HepG2 (cell line): ENCODE data around the gene C21orf91. TPM values are rescaled to one million over a fixed set of nuclear protein-coding genes. Genes with fewer than 3 reads are reported as not detected.

Source experiments
- ATAC-seq: fragments of 200-7000 bp; cut with Tn5 transposase; 3 replicates; pipeline ENCODE4 v1.9.1; 2020; ENCODE audit warnings: mild to moderate bottlenecking, moderate library complexity
- BruUV-seq: library from RNA; stranded (reverse); fragments of 400-500 nt; replicated peaks from 2 replicates; lab custom pipeline; 2021; lab: Mats Ljungman, UMichigan
- CTCF ChIA-PET: fragments of 300-600 bp; formaldehyde crosslinking; extraction: SDS; loops from one replicate; lab custom pipeline; 2021; ENCODE audit warnings: low total read pairs, inconsistent platforms, low intra/inter-chr PET ratio; lab: Yijun Ruan, JAX
- POLR2A ChIA-PET: fragments of 350-600 bp; sonication (Branson Sonifier 250); formaldehyde crosslinking; loops from one replicate; lab custom pipeline; 2020; ENCODE audit warnings: antibody characterized with exemption, inconsistent platforms; lab: Yijun Ruan, JAX
- DNase-seq: peaks from one replicate; pipeline ENCODE4 v3.0.0-alpha.2; 2015; ENCODE audit warnings: low spot score
- FAIRE-seq: peaks from 3 replicates; lab custom pipeline; 2011; peaks lifted over from hg19 to GRCh38; lab: Jason Lieb, UNC
- H2AFZ ChIP-seq: one replicate; pipeline ENCODE4 v1.6.1; 2011; ENCODE audit warnings: low read length, inconsistent platforms
- H3K27ac ChIP-seq: fragments of 300-600 bp; 3 replicates; pipeline ENCODE4 v1.8.0; 2011; ENCODE audit warnings: mixed run types, mild to moderate bottlenecking, mixed read lengths, low read length, inconsistent platforms; ENCODE audit not compliant: insufficient read depth; ENCODE audit errors: extremely low read length
- H3K27me3 ChIP-seq, 2 experiments: fragments of 200-600 bp in 1 of 2; 2 replicates in 1 of 2; 3 replicates in 1 of 2; pipeline versions ENCODE4 v1.6.0 to v1.8.0; 2011; ENCODE audit warnings: low read length in 2 of 2, mild to moderate bottlenecking in 2 of 2, moderate library complexity in 2 of 2, inconsistent platforms in 1 of 2; ENCODE audit not compliant: insufficient read depth in 2 of 2, control insufficient read depth in 1 of 2
- H3K36me3 ChIP-seq, 2 experiments: fragments of 200-600 bp in 1 of 2; replicated peaks in 1 of 2; 2 replicates in 1 of 2; 3 replicates in 1 of 2; pipeline versions ENCODE4 v1.5.1 to v1.8.0; 2011; ENCODE audit warnings: low read length in 2 of 2, inconsistent platforms in 1 of 2; ENCODE audit not compliant: insufficient read depth in 2 of 2, control insufficient read depth in 1 of 2
- H3K4me1 ChIP-seq: 2 replicates; pipeline ENCODE4 v1.5.1; 2012; ENCODE audit warnings: low read length, inconsistent platforms; ENCODE audit not compliant: insufficient read depth
- H3K4me2 ChIP-seq: 2 replicates; pipeline ENCODE4 v1.6.0; 2011; ENCODE audit warnings: low read depth, low read length, inconsistent platforms
- H3K4me3 ChIP-seq, 3 experiments: fragments of 200-600 bp in 1 of 3; sonication (generic), shearing (Covaris generic) in 1 of 3; replicated peaks in 1 of 3; 2 replicates each; pipeline ENCODE4 v1.5.1; 2011 to 2016; ENCODE audit warnings: low read length in 3 of 3, inconsistent platforms in 2 of 3, low read depth in 2 of 3, mild to moderate bottlenecking in 2 of 3, control low read depth in 1 of 3, mixed read lengths in 1 of 3; ENCODE audit not compliant: insufficient read depth in 1 of 3
- H3K79me2 ChIP-seq: one replicate; pipeline ENCODE4 v1.6.1; 2011; ENCODE audit warnings: low read length, inconsistent platforms; ENCODE audit not compliant: insufficient read depth
- H3K9ac ChIP-seq: 2 replicates; pipeline ENCODE4 v1.6.0; 2011; ENCODE audit warnings: mild to moderate bottlenecking, low read depth, low read length, inconsistent platforms; ENCODE audit not compliant: insufficient read depth
- H3K9me3 ChIP-seq: 2 replicates; pipeline ENCODE4 v1.5.1; 2012; ENCODE audit warnings: mild to moderate bottlenecking, low read length
- H4K20me1 ChIP-seq: 2 replicates; pipeline ENCODE4 v1.6.0; 2011; ENCODE audit warnings: inconsistent platforms, mild to moderate bottlenecking, low read length, moderate library complexity; ENCODE audit not compliant: insufficient read depth
- HNRNPLL ChIP-seq: fragments of 200-400 bp; formaldehyde crosslinking; IDR thresholded peaks from 2 replicates; pipeline ENCODE4 v1.6.1; 2017; ENCODE audit warnings: mild to moderate bottlenecking, low read depth, low read length; ENCODE audit not compliant: poor library complexity, severe bottlenecking
- MLXIP ChIP-seq: sonication (generic); formaldehyde crosslinking; IDR thresholded peaks from 2 replicates; pipeline ENCODE4 v1.9.0; 2021; ENCODE audit warnings: missing genetic modification reagents, borderline replicate concordance
- SMAD1 ChIP-seq: sonication (generic); formaldehyde crosslinking; IDR thresholded peaks from 2 replicates; pipeline ENCODE4 v1.4.0; 2020; ENCODE audit warnings: missing genetic modification reagents, low read depth, mild to moderate bottlenecking, borderline replicate concordance
- SRSF1 ChIP-seq: fragments of 200-400 bp; formaldehyde crosslinking; optimal IDR thresholded peaks from 2 replicates; pipeline ENCODE3; 2017; ENCODE audit warnings: mild to moderate bottlenecking, low read depth, low read length, moderate library complexity
- ZNF235 ChIP-seq: sonication (generic); formaldehyde crosslinking; IDR thresholded peaks from 2 replicates; pipeline ENCODE4 v1.8.1; 2023; ENCODE audit warnings: mild to moderate bottlenecking, missing genetic modification reagents, borderline replicate concordance
- ZNF501 ChIP-seq: sonication (generic); formaldehyde crosslinking; IDR thresholded peaks from 2 replicates; pipeline ENCODE4 v1.5.1; 2020; ENCODE audit warnings: mild to moderate bottlenecking, moderate library complexity, missing genetic modification reagents
- ZNF629 ChIP-seq: sonication (generic); formaldehyde crosslinking; conservative IDR thresholded peaks from 2 replicates; pipeline ENCODE4 v1.5.0; 2020; ENCODE audit warnings: missing genetic modification reagents
- ZNF749 ChIP-seq: sonication (generic); formaldehyde crosslinking; IDR thresholded peaks from 2 replicates; pipeline ENCODE4 v1.8.0; 2022; ENCODE audit warnings: mild to moderate bottlenecking, missing genetic modification reagents, moderate library complexity, borderline replicate concordance
- WGBS: methylation state at CpG from one replicate; pipeline ENCODE4 v1.1.6; 2017; ENCODE audit warnings: low lambda C conversion rate; 5-methylcytosine and 5-hydroxymethylcytosine counted together
- in situ Hi-C: cut with HindIII; loops from 2 replicates; pipeline ENCODE4 v1.10.0; 2017; ENCODE audit warnings: low pct_unique_long_range_greater_than_20kb; ENCODE audit not compliant: extremely low pct_ligation_motif_present
- intact Hi-C: fragments of 100-400 bp; cut with micrococcal nuclease; formaldehyde crosslinking; loops from one replicate; pipeline ENCODE4 v1.10.0; 2022; ENCODE audit not compliant: unreplicated experiment
- polyA plus RNA-seq, 8 experiments: library from polyadenylated mRNA; depleted of rRNA in 3 of 8; stranded (reverse) in 7 of 8; unstranded in 1 of 8; fragments of >200 nt; fragmentation: Illumina TruSeq in 4 of 8; extraction: Trizol in 4 of 8; gene quantifications; 2 replicates each; pipeline versions ENCODE4 v1.2.1 to v1.2.3, GENCODE V29; 2011 to 2016; ENCODE audit warnings: low read depth in 4 of 8, missing spikeins in 1 of 8, mixed read lengths in 1 of 8; ENCODE audit not compliant: insufficient read depth in 1 of 8
- total RNA-seq, 5 experiments: library from RNA; depleted of rRNA; stranded (reverse); fragments of >200 nt; fragmentation: Illumina TruSeq; extraction: Trizol; gene quantifications; 2 replicates each; pipeline ENCODE4 v1.2.3, GENCODE V29; 2016; ENCODE audit warnings: low read depth in 1 of 5
- TF ChIP-seq, protein P1 (sequence below): sonication (generic); formaldehyde crosslinking; IDR thresholded peaks from 2 replicates; pipeline ENCODE4 v1.8.1; 2023; ENCODE audit warnings: missing genetic modification reagents, mild to moderate bottlenecking, borderline replicate concordance
- TF ChIP-seq, protein P2 (sequence below): sonication (generic); formaldehyde crosslinking; IDR thresholded peaks from 2 replicates; pipeline ENCODE4 v1.4.0; 2020; ENCODE audit warnings: mild to moderate bottlenecking, low read depth, missing genetic modification reagents

C21orf91 gene
- total and polyA plus RNA-seq, 2 of the 13 experiments (the other 11 are each of a cell fraction or from before 2014, with no cell fraction given) = 2.9 to 7.8 TPM

GRCh38 chr21:17794518-17795145 is 24.5 kb downstream of the C21orf91 start:
- CTCF ChIA-PET = no interaction called here

GRCh38 chr21:17793246-17794123 is 25.7 kb downstream of the C21orf91 start:
- Histone ChIP-seq H3K79me2 (no peaks in the 10 kb centered on the region), H3K9ac (no peak overlapping the region), H4K20me1 (no peaks in the 10 kb centered on the region), H3K36me3 (peaks cover 4 to 16% of the 10 kb centered on the region in 2 experiments; a peak in 3 of 5 replicates), H3K27ac (no peak overlapping the region), H3K9me3 (no peaks in the 10 kb centered on the region), H3K4me3 (no peak overlapping the region), H3K4me2 (no peak overlapping the region), H3K4me1 (peaks cover 19% of the 10 kb centered on the region), H3K27me3 (no peaks in the 10 kb centered on the region), H2AFZ (no peak overlapping the region)
- no TSS peak for BruUV-seq
- ATAC-seq (no peak), DNase-seq (no peak), FAIRE-seq (no peak)
- in situ Hi-C loops (no loop called here), intact Hi-C loops (loop anchor here (2.0 kb wide), 1 partner anchor 25 kb away; the partner anchor contains the start of gene C21orf91)
- POLR2A ChIA-PET = no interaction called here
- WGBS = 87% methylated on average over 9 of the region's 9 CpGs
- CTCF ChIA-PET = no interaction called here
- TF ChIP-seq ZNF501 (CRISPR knock-in tag) = no peak
- no peak for TF ChIP-seq MLXIP (CRISPR knock-in tag)
- TF ChIP-seq, protein P1, sequence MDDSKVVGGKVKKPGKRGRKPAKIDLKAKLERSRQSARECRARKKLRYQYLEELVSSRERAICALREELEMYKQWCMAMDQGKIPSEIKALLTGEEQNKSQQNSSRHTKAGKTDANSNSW = no peak
- no peak for TF ChIP-seq ZNF629 (CRISPR knock-in tag)
- TF ChIP-seq ZNF749 = no peak
- no peak for TF ChIP-seq SMAD1
- TF ChIP-seq ZNF235 (CRISPR knock-in tag) = no peak
- no peak for TF ChIP-seq SRSF1

More at GRCh38 chr21:17794518-17795145, 24.5 kb downstream of the C21orf91 start:
- Histone ChIP-seq H3K4me3 (no peak overlapping the region), H3K4me1 (peaks cover 19% of the 10 kb centered on the region), H3K36me3 (peaks cover 4 to 16% of the 10 kb centered on the region in 2 experiments; a peak in 3 of 5 replicates), H2AFZ (no peak overlapping the region), H3K4me2 (no peak overlapping the region), H3K27me3 (no peaks in the 10 kb centered on the region), H3K9me3 (no peaks in the 10 kb centered on the region), H3K27ac (no peak overlapping the region), H3K9ac (no peak overlapping the region), H4K20me1 (no peaks in the 10 kb centered on the region), H3K79me2 (no peaks in the 10 kb centered on the region)
- POLR2A ChIA-PET = no interaction called here
- BruUV-seq = no TSS peak
- ATAC-seq = no peak
- in situ Hi-C loops = no loop called here
- TF ChIP-seq, protein P2, sequence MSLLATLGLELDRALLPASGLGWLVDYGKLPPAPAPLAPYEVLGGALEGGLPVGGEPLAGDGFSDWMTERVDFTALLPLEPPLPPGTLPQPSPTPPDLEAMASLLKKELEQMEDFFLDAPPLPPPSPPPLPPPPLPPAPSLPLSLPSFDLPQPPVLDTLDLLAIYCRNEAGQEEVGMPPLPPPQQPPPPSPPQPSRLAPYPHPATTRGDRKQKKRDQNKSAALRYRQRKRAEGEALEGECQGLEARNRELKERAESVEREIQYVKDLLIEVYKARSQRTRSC (CRISPR knock-in tag) = no peak
- no peak for TF ChIP-seq HNRNPLL
- intact Hi-C loops = loop anchor here (2.0 kb wide), 1 partner anchor 24 kb away; the partner anchor contains the start of gene C21orf91
- 99% methylated on average over 4 of the region's 4 CpGs for WGBS
- FAIRE-seq = no peak
- DNase-seq = no peak
